Measurements from ENCODE around the gene ARAP1.

The ARAP1 gene

DNA sequence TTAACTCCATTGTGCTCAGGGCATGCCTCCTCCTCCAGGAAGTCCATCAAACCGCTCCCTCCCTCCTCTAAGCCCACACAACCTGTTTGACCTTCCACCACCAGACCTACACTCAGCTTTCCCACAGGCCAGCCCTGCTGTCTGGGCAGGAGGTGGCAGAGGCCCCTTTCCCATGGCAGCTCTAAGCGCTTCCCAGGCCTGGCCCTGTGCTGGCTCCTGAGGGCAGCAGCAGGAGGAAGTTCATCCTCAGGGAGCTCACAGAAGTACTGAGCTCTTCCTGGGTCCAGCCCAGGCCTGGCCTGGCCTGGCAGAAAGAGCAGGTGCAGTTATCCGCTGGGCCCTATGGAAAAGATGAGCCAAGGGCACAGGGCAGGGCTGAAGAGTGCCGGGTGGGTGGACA is 31.4 kb downstream of the ARAP1 start:
- TF ChIP-seq, protein P1, sequence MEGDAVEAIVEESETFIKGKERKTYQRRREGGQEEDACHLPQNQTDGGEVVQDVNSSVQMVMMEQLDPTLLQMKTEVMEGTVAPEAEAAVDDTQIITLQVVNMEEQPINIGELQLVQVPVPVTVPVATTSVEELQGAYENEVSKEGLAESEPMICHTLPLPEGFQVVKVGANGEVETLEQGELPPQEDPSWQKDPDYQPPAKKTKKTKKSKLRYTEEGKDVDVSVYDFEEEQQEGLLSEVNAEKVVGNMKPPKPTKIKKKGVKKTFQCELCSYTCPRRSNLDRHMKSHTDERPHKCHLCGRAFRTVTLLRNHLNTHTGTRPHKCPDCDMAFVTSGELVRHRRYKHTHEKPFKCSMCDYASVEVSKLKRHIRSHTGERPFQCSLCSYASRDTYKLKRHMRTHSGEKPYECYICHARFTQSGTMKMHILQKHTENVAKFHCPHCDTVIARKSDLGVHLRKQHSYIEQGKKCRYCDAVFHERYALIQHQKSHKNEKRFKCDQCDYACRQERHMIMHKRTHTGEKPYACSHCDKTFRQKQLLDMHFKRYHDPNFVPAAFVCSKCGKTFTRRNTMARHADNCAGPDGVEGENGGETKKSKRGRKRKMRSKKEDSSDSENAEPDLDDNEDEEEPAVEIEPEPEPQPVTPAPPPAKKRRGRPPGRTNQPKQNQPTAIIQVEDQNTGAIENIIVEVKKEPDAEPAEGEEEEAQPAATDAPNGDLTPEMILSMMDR (conservative IDR thresholded peaks at IDR 0.05; ENCODE audit: low read length), result no peak
- peak overlapping the region; percentile 84 for H3K4me3 ChIP-seq (ENCODE audit: low read length)
- no peak for DNase-seq (ENCODE audit: low read depth)

DNA sequence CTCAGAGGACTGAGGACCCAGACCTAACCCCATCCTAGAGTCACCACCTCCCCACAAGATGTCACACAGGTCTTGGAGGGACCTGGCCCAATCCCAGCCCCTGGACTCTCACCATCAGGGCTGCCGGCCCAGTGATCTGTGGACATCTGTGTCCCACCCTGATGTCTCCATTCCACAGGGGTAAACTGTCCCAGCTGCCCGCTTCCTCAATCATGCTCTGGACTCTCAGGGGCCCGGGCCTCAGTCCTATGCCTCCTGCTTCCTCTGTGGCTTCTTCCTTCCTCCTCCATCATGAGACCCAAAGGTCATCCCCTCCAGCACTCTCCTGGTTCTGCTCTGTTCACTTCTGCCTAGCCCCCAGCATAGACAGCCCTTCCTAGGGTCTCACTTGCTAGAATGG is 32.2 kb downstream of the ARAP1 start:
- peak overlapping the region; percentile 84 for H3K4me3 ChIP-seq (ENCODE audit: low read length)
- DNase-seq (ENCODE audit: low read depth), result no peak
- TF ChIP-seq, protein P1 (conservative IDR thresholded peaks at IDR 0.05; ENCODE audit: low read length), result no peak

DNA sequence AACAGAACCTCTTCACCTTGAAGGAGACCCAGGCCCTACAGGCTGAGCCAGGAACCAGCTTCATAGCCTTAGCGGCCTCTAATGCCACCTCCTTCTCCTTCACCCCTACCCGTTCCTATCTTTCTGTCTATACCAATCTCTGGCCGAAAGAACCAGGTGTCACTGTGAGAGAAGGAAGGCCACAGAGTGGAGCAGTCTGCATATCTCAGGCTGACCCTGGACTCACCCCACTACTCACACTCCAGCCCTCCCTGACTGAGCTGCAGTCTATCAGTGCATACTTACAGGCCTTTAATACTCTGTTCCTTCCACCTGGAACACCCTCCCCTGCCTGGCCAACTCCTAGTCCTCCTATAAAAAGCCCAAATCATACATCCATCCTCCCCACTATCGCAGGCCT is 32.7 kb downstream of the ARAP1 start:
- no peak for DNase-seq (ENCODE audit: low read depth)
- H3K4me3 ChIP-seq (ENCODE audit: low read length), result peak overlapping the region; percentile 84
- TF ChIP-seq, protein P1 (conservative IDR thresholded peaks at IDR 0.05; ENCODE audit: low read length), result no peak

DNA sequence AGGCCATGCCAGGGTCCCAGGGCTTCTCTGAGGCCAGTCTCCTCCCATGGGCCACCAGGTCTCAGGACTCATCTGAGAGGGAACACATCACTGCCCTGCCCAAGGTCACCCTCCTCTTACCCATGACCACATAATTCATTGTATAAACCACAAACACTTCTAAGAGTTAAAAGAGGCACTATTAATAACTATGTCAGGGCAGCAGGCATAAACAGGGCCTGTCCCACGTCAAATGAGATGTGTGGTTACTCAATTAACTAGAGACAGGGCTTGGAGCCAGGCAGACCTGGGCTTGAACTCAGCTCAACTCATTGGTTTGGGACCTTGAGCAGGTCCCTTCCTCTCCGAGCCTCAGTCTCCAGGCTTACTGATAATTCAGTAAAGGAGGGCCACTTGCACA is 33.1 kb downstream of the ARAP1 start:
- TF ChIP-seq, protein P1 (conservative IDR thresholded peaks at IDR 0.05; ENCODE audit: low read length), result no peak
- no peak overlapping the region for H3K4me3 ChIP-seq (ENCODE audit: low read length)
- DNase-seq (ENCODE audit: low read depth), result peak; percentile 48

DNA sequence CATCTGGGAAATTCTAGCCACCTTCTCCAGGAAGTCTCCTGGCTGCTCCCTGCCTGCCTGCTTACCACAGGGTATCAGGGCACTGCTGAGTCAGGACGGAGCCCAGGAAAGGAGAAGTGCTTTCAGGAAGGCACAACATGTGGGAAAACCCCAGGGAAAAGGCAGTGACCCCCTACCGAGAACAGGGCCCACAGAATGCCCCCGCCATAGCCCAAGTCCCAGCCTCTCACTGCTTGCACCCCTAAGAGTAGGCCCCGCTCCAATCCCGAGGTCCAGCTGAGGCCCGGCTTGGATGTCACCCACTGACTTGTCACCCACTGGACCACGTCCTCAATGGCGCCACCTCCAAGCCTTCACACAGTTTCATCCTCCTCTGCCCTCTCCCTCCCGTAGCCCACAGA is 34.1 kb downstream of the ARAP1 start:
- no peak overlapping the region for H3K4me3 ChIP-seq (ENCODE audit: low read length)
- no peak for DNase-seq (ENCODE audit: low read depth)
- TF ChIP-seq, protein P1 (conservative IDR thresholded peaks at IDR 0.05; ENCODE audit: low read length), result no peak

DNA sequence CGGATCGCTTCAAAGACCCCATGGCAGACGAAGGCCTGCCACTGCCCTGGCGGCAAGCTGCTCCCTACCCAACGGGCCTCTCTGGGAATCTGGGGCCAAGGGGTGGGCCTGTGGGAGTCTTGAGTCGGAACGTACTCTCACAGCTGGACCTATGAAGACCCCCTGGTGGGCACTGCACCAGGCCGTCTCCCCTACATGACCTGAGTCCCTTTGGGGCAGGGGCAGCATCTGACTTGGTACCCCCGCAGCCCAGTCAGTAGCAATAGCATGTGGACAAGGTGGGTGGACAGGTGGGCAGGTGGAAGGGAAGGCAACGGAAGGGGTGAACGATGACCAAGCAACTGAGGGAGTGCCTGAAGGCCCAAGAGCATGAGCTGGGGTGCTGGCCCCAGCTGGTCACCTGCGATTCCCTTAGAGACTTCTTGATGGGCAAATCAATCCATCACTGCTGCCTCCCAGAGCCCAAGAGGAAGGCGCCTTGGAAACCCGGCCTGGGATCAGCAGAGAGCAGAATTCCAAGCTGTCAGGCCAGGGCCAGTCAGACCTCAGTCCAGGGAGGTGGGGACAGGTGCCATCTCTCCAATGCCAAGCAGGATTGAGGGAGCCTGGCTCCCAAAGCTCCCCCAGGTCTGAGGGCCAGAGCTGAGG is 35.3 kb downstream of the ARAP1 start:
- no peak overlapping the region for H3K4me3 ChIP-seq (ENCODE audit: low read length)
- TF ChIP-seq, protein P1 (conservative IDR thresholded peaks at IDR 0.05; ENCODE audit: low read length), result no peak
- no peak for DNase-seq (ENCODE audit: low read depth)

DNA sequence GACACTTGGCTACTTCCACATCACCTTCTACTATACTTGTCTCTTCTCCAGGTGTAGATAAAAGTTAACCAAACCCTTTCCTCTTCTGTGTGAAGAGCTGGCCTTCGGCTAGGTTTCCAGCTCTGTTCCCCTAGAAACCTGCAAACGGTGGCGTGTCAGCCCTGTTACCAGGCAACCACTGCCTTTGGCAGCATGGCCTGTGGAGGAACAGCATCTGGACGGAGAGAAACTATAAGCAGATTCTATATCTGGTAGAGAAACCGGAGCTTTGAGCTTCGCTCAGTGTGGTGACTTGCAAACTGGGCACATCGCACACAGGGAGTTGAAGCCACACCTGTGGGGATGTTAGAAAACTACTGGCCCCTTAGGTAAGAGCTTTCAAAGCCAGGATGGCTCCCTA is 35.9 kb downstream of the ARAP1 start:
- TF ChIP-seq, protein P1 (conservative IDR thresholded peaks at IDR 0.05; ENCODE audit: low read length), result no peak
- no peak overlapping the region for H3K4me3 ChIP-seq (ENCODE audit: low read length)
- no peak for DNase-seq (ENCODE audit: low read depth)

All from AG10803 (cell line).